CD4-positive, CD25-positive, alpha-beta regulatory T cell (primary cell): ENCODE measurements around the gene TAS1R1. TPM values are rescaled to one million over a fixed set of nuclear protein-coding genes. Genes with fewer than 3 reads are reported as not detected.
A peak's percentile ranks its signal among the peaks of the same experiment; 100 is the strongest.
"Not testable (repeated sequence)": the region's sequence is repeated elsewhere in the genome, so short reads cannot be mapped to it uniquely, and the experiment has no call there.

ENCODE experiments used
- ATAC-seq, 2 donors: fragments of 150-1000 bp; cut with Tn5 transposase; one replicate each; pipeline ENCODE4 v1.10.0; 2021; ENCODE audit warnings: low read depth in 2 of 2, moderate number of reproducible peaks in 2 of 2, moderate library complexity in 1 of 2
- DNase-seq, 3 donors: peaks; one replicate each; pipeline versions ENCODE4 v3.0.0 to v3.0.0-alpha.2; 2012 to 2022; ENCODE audit warnings: mixed read lengths in 1 of 3
- H3K27ac ChIP-seq: one replicate; pipeline ENCODE4 v1.7.0; 2013; ENCODE audit warnings: mild to moderate bottlenecking, low read length; ENCODE audit not compliant: insufficient read depth, poor library complexity, severe bottlenecking
- H3K27me3 ChIP-seq: one replicate; pipeline ENCODE4 v1.7.0; 2013; ENCODE audit warnings: low read length; ENCODE audit not compliant: control insufficient read depth, insufficient read depth
- H3K36me3 ChIP-seq: one replicate; pipeline ENCODE4 v1.7.0; 2013; ENCODE audit warnings: mild to moderate bottlenecking, low read length, moderate library complexity; ENCODE audit not compliant: control insufficient read depth, insufficient read depth
- H3K4me1 ChIP-seq: 2 replicates; pipeline ENCODE4 v1.7.0; 2013; ENCODE audit warnings: mild to moderate bottlenecking, low read length; ENCODE audit not compliant: insufficient read depth, control insufficient read depth, poor library complexity, severe bottlenecking
- H3K4me3 ChIP-seq: one replicate; pipeline ENCODE4 v1.7.0; 2013; ENCODE audit warnings: low read depth, mild to moderate bottlenecking, low read length, moderate library complexity
- H3K9me3 ChIP-seq, 2 experiments: 1 replicate in 1 of 2; 2 replicates in 1 of 2; pipeline ENCODE4 v1.7.0; 2013; ENCODE audit warnings: low read length in 2 of 2, mild to moderate bottlenecking in 1 of 2, moderate library complexity in 1 of 2; ENCODE audit not compliant: control insufficient read depth in 2 of 2
- H3K27ac Mint-ChIP-seq, 3 donors: one replicate each; pipeline ENCODE4 v1.8.0; 2020 to 2022; ENCODE audit warnings: mild to moderate bottlenecking in 3 of 3, mixed read lengths in 3 of 3, moderate library complexity in 2 of 3
- H3K27me3 Mint-ChIP-seq: one replicate; pipeline ENCODE4 v1.8.0; 2022; ENCODE audit warnings: mild to moderate bottlenecking, mixed read lengths
- H3K36me3 Mint-ChIP-seq: one replicate; pipeline ENCODE4 v1.8.0; 2020; ENCODE audit warnings: mixed read lengths
- H3K4me1 Mint-ChIP-seq, 4 donors: one replicate each; pipeline ENCODE4 v1.8.0; 2020 to 2022; ENCODE audit warnings: mixed read lengths in 4 of 4, mild to moderate bottlenecking in 1 of 4
- H3K4me3 Mint-ChIP-seq, 4 donors: one replicate each; pipeline ENCODE4 v1.8.0; 2020 to 2022; ENCODE audit warnings: mild to moderate bottlenecking in 4 of 4, mixed read lengths in 4 of 4, moderate library complexity in 3 of 4
- H3K9me3 Mint-ChIP-seq, 7 donors: one replicate each; pipeline ENCODE4 v1.8.0; 2020 to 2022; ENCODE audit warnings: mixed read lengths in 7 of 7, mild to moderate bottlenecking in 3 of 7, moderate library complexity in 2 of 7
- polyA plus RNA-seq, 4 donors: library from polyadenylated mRNA; unstranded; fragments of 300-500 nt; fragmentation: Illumina TruSeq; gene quantifications; one replicate each; pipeline ENCODE4 v1.2.3, GENCODE V29; 2021
- total RNA-seq: library from RNA; stranded (reverse); gene quantifications from one replicate; pipeline ENCODE4 v1.2.3, GENCODE V29; 2022

The TAS1R1 gene
- total and polyA plus RNA-seq, 5 donors from 2014 or later, result 0.09 TPM; not detected in 4

DNA sequence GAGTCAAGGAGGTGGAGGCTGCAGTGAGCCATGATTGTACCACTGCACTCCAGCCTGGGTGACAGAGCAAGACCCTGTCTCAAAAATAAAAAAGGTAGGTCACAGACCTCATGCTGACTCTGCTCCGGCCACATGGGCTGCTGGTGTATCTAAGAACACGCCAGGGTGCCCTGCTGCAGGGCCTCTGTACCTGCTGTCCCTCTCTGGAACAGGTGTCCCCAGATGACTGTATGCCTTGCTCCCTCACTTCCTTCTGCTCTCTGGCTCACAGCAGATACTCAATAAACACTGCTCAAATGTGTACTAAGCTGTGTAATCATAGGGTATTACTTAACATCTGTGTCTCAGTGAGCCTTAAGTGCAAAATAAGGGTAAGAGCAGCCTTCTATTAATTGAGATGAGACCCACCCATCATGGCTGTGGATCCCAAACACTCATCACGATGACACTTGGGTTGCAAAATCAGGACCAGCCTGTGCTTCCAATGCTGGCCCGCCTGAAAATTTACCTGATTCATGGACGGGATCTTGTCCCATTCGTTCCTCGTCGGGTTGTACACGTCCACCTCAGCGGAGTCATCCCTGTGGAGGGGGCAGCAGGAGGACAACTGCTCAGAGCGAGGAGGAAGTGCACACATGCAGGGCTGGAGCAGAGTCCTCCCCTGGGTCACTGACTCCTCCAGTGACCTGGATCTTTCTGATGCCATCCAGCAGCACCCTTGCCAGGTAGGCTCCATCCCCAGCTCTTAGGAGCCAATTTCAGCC, 40.1 kb downstream of the TAS1R1 start:
- H3K4me3 Mint-ChIP-seq, result no peak overlapping the region
- Histone ChIP-seq H3K4me3 (no peak overlapping the region), H3K27ac (no peak overlapping the region), H3K4me1 (peaks cover 54% of the 10 kb centered on the region), H3K9me3 (no peaks in the 10 kb centered on the region), H3K27me3 (no peaks in the 10 kb centered on the region), H3K36me3 (peaks cover 73% of the 10 kb centered on the region)
- DNase-seq (no peak), ATAC-seq (no peak)
- H3K4me1 Mint-ChIP-seq, result peaks cover 0 to 65% (median 20%) of the 10 kb centered on the region in 4 donors
- H3K27me3 Mint-ChIP-seq, result peaks cover 4% of the 10 kb centered on the region
- peak overlapping the region in 1 of 3 donors; percentile 75 for H3K27ac Mint-ChIP-seq
- H3K36me3 Mint-ChIP-seq, result peaks cover 21% of the 10 kb centered on the region
- no peaks in the 10 kb centered on the region for H3K9me3 Mint-ChIP-seq

DNA sequence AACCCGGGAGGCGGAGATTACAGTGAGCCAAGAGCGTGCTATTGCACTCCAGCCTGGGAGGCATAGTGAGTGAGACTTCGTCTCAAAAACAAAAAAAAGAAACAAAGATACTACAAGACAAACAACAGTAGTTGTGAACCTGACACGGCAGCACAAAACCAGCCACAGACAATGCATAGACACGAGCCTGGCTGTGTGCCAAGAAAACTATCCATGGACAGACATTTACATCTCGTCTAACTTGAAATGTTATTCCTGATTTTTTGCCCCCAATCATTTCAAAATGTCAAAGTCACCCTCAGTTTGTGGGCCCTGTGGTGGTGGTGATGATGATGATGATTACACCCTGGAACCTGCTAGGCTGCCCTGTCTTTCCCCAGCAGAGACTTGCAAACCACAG, 41.2 kb downstream of the TAS1R1 start:
- Histone ChIP-seq H3K36me3 (peaks cover 61% of the 10 kb centered on the region), H3K27me3 (no peaks in the 10 kb centered on the region), H3K4me1 (peaks cover 57% of the 10 kb centered on the region), H3K27ac (no peak overlapping the region), H3K9me3 (no peaks in the 10 kb centered on the region), H3K4me3 (no peak overlapping the region)
- Mint-ChIP-seq H3K27me3 (peaks cover 4% of the 10 kb centered on the region), H3K36me3 (peaks cover 21% of the 10 kb centered on the region), H3K4me1 (peaks cover 0 to 64% (median 18%) of the 10 kb centered on the region in 4 donors), H3K27ac (peak overlapping the region; percentile 25 to 75 (median 69)), H3K4me3 (peak overlapping the region in 2 of 4 donors; percentile 16 to 61), H3K9me3 (no peaks in the 10 kb centered on the region)
- DNase-seq, result no peak
- no peak for ATAC-seq

DNA sequence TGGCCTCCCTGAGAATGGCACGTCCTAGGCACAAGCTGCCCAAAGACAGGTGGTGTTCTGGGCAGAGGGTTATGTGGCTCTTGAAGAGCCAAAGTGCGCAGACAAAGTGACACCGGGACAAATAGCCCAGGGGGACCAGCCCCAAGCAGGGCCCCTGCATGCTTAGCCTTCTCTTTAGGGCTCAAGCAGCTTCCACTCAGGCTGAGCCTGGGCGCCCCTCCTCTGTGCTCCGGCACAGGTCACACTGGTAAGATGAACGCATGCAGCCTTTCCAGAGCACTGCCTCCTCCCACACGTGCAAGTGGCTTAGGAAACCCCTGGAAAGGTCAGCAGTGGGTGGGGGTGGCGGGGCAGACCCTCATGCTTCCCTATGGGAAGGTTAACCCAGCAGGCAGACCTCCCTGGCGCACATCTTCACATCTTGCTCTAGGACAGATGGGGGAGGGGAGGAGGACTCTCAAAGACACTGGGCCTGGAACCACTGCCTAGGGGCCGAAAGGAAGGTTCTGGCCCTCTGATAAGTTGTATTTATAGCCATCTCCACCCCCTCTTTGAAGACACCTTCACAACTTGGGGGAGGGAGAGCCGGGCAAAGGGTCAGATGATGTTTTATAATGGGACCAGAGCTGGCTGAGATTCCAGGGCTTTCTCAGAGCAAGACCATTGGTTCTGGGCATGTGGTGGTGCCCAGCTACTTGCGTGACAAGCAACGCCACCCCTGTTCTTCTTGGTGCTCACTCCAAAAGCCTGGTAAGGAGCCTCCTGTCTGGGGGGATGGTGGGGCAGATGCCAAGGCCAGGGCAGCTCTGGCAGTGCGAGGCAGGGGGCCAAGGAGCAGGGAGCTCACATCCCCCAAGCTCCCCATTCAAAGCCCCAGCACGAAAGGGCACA, 42.0 kb downstream of the TAS1R1 start:
- Mint-ChIP-seq H3K4me3 (peak overlapping the region; percentile 22 to 98 (median 68)), H3K9me3 (no peaks in the 10 kb centered on the region), H3K27ac (no peak overlapping the region), H3K4me1 (peaks cover 0 to 58% (median 18%) of the 10 kb centered on the region in 4 donors), H3K36me3 (peaks cover 21% of the 10 kb centered on the region), H3K27me3 (peaks cover 4% of the 10 kb centered on the region)
- Histone ChIP-seq H3K4me1 (peaks cover 51% of the 10 kb centered on the region), H3K27me3 (no peaks in the 10 kb centered on the region), H3K36me3 (peaks cover 58% of the 10 kb centered on the region), H3K9me3 (no peaks in the 10 kb centered on the region), H3K4me3 (no peak overlapping the region), H3K27ac (no peak overlapping the region)
- ATAC-seq, result no peak
- DNase-seq, result no peak

DNA sequence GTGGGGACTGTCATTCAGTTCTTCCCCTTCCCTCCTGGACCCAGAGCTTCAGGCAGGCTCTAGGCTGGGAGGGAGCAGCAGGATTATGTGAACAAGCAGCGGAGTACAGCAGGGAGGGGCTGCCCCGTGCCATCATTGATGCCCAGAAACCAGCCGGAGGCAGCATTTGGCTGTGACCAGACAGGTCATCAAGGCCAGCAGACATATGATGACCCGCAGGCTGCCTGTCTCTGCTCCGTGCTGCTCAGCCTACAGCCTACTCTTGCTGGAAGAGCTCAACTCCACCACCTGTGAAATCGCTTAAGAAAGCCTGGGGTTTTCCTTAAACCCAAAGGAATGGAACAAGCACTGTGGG, 42.6 kb downstream of the TAS1R1 start:
- H3K27ac Mint-ChIP-seq, result no peak overlapping the region
- H3K36me3 ChIP-seq, result peaks cover 52% of the 10 kb centered on the region
- peaks cover 21% of the 10 kb centered on the region for H3K36me3 Mint-ChIP-seq

DNA sequence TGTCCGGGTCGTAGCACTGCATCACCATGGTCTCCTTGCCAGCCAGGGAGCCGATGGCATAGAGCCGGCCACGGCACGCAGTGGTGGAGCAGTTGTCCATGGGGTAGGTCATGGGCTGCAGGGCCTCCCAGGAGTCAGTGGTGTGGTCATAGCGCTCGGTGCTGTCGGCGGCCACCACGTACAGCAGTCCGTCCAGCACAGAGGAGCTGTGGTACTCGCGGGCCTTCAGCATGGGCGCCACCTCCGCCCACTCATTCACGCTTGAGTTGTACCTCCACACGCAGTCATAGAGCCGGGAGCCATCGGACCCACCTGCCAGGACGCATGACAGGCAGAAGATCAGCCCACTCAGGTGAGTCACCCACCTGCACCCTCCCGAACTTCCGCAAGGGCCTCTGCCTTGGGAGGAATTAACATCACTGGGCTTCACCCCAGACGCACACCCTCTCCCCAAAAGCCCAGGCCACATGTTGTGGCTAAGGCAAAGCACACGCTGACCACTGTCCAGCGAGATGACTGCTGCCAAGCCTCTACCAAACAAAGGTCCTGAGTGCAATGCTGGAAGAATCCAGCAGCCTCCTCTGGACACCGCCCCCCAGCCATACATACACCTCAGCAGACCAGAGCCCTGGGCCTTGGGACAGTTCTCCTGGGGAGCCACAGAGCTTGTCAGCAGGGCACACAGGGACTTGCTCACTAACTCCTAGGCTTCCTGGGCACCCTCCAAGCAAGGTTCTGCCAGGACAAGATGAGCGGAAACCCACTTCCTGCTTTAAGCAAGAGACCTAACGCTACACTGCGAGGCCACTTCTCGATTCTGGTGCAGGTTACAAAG, 44.3 kb downstream of the TAS1R1 start:
- Mint-ChIP-seq H3K36me3 (peaks cover 16% of the 10 kb centered on the region), H3K27me3 (peaks cover 4% of the 10 kb centered on the region), H3K27ac (peak overlapping the region; percentile 81 to 96 (median 94)), H3K9me3 (no peaks in the 10 kb centered on the region), H3K4me1 (peaks cover 8 to 65% (median 25%) of the 10 kb centered on the region in 4 donors), H3K4me3 (peak overlapping the region; percentile 98)
- H3K4me3 ChIP-seq, result peak overlapping the region; percentile 91
- H3K36me3 ChIP-seq, result peaks cover 38% of the 10 kb centered on the region
- H3K9me3 ChIP-seq, result no peaks in the 10 kb centered on the region
- DNase-seq (peak; percentile 19 to 86 (median 61)), ATAC-seq (peak; percentile 27 to 32)
- H3K4me1 ChIP-seq, result peaks cover 56% of the 10 kb centered on the region
- H3K27ac ChIP-seq, result peak overlapping the region; percentile 90
- H3K27me3 ChIP-seq, result no peaks in the 10 kb centered on the region

More for the DNA sequence above, 42.6 kb downstream of the TAS1R1 start:
- no peaks in the 10 kb centered on the region for H3K9me3 ChIP-seq
- Mint-ChIP-seq H3K4me3 (peak overlapping the region in 3 of 4 donors; percentile 61 to 98 (median 75)), H3K27me3 (peaks cover 4% of the 10 kb centered on the region), H3K9me3 (no peaks in the 10 kb centered on the region), H3K4me1 (peaks cover 0 to 58% (median 18%) of the 10 kb centered on the region in 4 donors)
- no peaks in the 10 kb centered on the region for H3K27me3 ChIP-seq
- no peak for DNase-seq
- H3K4me1 ChIP-seq, result peaks cover 45% of the 10 kb centered on the region
- no peak overlapping the region for H3K4me3 ChIP-seq
- ATAC-seq, result no peak
- no peak overlapping the region for H3K27ac ChIP-seq

DNA sequence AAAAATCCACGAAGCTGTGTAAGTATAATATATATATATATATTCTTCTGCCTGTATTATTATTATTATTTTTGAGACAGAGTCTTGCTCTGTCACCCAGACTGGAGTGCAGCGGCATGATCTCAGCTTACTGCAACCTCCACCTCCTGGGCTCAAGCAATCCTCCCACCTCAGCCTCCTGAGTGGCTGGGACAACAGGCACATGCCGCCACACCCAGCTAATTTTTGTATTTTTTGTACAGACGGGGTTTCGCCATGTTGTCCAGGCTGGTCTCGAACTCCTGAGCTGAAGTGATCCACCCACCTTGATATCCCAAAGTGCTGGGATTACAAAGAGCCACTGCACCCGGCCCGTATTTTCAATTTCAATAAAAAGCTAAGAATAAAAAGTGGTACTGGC, 44.9 kb downstream of the TAS1R1 start:
- not testable (repeated sequence) for H3K27me3 Mint-ChIP-seq
- peaks cover 56% of the 10 kb centered on the region for H3K4me1 ChIP-seq

DNA sequence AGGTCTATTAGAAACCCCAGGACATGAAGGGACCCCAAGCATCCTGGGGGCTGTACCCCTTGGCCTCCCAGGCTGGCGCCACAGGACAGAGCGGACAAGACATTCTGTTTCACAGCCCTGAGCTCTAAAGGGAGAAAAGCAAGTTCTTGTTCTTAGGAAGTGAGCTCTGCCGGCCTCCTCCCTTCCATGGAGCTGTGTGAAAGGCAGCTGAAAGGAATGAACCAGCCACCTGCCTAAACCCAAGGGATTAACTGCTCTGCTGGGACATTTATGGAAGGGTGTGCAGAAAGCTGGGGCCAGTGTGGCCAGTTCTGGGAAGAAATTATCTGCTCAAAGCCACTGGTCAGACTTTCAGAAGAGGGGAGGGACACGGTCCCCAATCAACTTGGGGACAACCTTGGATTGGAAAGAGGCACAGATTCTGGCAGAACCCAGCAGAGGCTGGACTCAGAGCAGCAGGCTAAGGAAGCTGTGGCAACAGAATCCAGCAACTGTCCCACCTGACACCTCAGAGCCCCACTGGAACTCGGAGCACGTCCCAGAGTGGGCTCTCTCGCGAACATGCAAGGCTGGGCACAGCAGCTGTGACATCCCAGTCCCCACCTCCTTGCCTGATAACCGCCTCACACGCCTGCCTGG, 45.4 kb downstream of the TAS1R1 start:
- H3K36me3 ChIP-seq, result peaks cover 26% of the 10 kb centered on the region
- no peaks in the 10 kb centered on the region for H3K9me3 ChIP-seq
- peaks cover 8 to 59% (median 22%) of the 10 kb centered on the region in 4 donors for H3K4me1 Mint-ChIP-seq
- H3K4me3 ChIP-seq, result peak overlapping the region; percentile 91
- no peak for DNase-seq
- peaks cover 56% of the 10 kb centered on the region for H3K4me1 ChIP-seq
- ATAC-seq, result no peak
- H3K27ac Mint-ChIP-seq, result peak overlapping the region; percentile 93 to 96 (median 94)
- no peaks in the 10 kb centered on the region for H3K9me3 Mint-ChIP-seq
- no peaks in the 10 kb centered on the region for H3K27me3 ChIP-seq
- peak overlapping the region; percentile 90 for H3K27ac ChIP-seq
- H3K4me3 Mint-ChIP-seq, result peak overlapping the region; percentile 98
- H3K36me3 Mint-ChIP-seq, result peaks cover 9% of the 10 kb centered on the region
- peaks cover 4% of the 10 kb centered on the region for H3K27me3 Mint-ChIP-seq

More for the DNA sequence above, 44.9 kb downstream of the TAS1R1 start:
- Histone ChIP-seq H3K27ac (peak overlapping the region; percentile 90), H3K36me3 (peaks cover 32% of the 10 kb centered on the region), H3K4me3 (peak overlapping the region; percentile 91)
- ATAC-seq, H3K9me3 Mint-ChIP-seq, H3K9me3 ChIP-seq, H3K27me3 ChIP-seq, DNase-seq: not testable (repeated sequence)
- peak overlapping the region; percentile 93 to 96 (median 94) for H3K27ac Mint-ChIP-seq
- H3K36me3 Mint-ChIP-seq, result peaks cover 14% of the 10 kb centered on the region
- peaks cover 8 to 63% (median 25%) of the 10 kb centered on the region in 4 donors for H3K4me1 Mint-ChIP-seq
- peak overlapping the region; percentile 98 for H3K4me3 Mint-ChIP-seq
